ENCODE measurements around the gene FES.
"Not testable (repeated sequence)": the region's sequence is repeated elsewhere in the genome, so short reads cannot be mapped to it uniquely, and the experiment has no call there.

Gene FES

DNA sequence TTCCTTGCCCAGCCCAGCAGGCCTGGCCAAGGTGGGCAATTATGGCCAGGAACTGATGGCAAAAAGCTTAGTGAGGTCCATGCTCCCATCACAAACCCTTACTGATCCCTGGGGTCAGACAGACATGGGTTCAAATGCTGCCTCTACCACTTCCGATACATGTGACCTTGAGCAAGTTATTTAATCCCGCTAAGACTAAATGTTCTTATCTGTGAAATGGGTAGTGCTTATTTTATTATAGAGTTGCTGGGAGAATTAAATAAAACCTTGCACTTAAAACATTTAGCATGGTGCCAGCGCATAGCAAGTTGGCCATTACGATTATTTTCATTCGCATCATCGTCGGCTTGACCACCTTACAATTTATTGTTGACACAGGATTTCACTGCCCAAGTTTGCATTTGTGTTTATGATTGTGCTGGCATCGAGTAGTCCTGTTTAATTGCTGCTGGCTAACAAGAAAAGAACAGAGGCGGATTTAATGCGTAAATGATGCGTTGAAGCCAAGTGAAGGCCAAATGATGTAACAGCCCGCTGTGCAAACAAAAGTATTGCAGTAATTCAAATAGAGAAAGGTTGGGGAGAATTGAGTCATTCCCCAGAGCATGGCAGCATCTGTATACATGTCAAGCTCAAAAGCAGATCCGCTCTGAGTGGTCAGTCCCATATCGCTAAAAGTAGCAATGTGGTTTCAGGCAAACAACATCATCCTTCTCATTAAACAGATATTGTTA, 23.2 kb upstream of the FES start:
- DNase-seq (ENCODE audit: low read depth, low spot score), result no peak

DNA sequence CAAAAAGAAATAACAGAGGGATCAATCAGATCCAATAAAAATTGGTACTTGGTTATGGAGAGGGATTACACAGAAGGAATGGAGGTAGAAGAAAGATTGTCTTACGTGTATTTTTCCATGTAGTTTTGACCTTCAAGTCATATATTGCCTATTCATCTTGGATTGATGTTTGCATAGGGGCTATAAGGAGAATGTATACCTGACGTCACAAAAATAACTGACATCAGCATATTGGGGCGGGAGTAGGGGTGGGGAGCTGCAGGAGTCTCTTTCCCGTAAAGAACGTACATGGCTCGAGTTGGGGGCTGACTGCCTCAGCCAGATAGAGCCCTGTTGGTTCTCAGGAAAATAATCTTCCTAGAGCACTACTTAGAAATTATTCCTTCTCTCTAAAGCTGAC, 21.8 kb upstream of the FES start:
- DNase-seq (ENCODE audit: low read depth, low spot score), result no peak

DNA sequence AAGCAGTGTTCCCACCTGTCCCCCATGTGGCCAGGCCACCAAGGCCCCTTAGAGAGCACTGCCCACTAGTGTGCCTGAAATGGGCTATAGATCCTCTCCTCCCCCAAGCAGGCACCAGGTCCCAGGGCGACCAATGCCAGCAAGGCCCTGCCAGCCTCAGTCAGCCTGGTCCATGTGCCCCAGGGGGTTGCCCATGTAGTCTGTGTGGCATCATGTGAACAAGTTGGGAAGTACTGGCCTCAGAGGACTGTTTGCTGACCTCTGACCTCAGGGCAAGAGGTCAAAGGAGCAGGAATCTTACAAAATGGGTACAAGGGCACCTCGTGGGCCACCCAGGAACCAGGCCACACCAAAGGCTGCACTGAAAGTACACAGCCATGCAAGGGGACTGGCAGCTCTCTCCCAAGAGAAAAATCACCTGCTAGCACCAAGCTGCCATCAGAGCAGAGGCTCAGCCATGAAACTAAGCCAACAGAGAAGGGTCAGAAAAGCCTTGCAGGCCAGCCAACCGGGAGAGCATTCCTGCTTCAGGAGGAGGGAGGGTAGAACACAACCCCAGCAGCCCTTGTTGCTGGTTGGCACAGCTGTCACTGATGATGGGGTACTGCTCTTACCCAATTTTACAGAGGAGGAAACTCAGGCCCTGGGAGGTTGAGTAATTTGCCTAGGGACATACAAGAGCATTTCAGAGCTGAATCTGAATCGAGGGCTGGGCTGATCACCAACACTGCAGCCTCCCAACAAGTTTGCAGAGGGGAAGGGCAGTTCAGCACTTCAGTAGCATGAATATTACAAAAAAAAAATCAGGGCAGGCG, 21.1 kb upstream of the FES start:
- DNase-seq (ENCODE audit: low read depth, low spot score), result no peak

DNA sequence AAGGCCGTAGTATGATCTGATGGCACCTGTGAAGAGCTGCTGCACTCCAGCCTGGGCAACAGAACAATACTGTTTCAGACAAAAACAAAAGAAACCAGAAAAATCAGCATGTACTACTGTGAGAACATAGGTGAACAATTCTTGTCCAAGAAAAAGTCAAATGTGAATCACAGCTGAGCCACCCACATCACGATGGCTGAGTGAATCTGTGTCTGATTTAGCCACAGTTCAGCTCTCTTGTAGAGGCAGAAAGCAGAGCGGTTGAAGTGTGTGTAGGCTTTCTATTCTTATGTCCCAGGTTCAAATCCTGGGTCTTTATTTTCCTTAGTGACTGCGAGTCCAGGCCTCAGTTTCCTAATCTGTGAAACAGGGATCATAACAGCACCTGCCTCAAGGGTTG, 20.3 kb upstream of the FES start:
- DNase-seq (ENCODE audit: low read depth, low spot score), result no peak

DNA sequence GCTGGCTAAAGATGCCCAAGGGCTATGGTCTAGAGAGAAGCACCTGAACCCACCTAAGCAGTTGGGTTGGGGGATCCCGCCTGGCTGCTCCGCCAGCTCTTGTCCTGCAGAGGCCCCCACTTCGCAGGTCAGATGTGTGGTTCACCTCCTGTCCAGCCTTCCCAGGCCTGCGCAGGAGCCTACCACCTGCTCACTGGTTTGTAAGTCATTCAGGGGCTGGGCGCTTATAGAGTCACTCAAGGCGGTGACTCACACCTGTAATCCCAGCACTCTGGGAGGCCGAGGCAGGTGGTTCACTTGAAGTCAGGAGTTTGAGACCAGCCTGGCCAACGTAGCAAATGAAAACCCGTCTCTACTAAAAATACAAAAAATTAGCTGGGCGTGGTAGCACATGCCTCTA, 19.8 kb upstream of the FES start:
- no peak for DNase-seq (ENCODE audit: low read depth, low spot score)

DNA sequence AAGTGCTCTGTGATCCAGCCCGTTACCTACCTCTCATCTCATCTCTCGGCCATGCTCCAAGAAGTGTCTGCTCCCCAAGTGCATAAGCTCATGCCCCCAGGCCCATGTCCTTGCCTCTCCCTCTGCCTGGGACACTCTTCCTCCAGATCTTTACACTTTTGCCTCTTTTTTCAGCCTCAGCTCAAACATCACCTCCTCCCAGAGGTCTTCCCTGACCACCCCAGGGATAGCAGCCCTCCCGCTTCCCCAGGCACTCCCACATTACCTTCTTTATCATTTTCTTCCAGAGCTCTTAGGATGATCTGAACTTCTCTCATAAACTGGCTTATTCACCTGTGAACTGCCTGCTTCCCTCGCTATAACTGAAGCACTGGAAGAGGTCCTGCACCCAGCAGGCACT, 18.6 kb upstream of the FES start:
- no peak for DNase-seq (ENCODE audit: low read depth, low spot score)

DNA sequence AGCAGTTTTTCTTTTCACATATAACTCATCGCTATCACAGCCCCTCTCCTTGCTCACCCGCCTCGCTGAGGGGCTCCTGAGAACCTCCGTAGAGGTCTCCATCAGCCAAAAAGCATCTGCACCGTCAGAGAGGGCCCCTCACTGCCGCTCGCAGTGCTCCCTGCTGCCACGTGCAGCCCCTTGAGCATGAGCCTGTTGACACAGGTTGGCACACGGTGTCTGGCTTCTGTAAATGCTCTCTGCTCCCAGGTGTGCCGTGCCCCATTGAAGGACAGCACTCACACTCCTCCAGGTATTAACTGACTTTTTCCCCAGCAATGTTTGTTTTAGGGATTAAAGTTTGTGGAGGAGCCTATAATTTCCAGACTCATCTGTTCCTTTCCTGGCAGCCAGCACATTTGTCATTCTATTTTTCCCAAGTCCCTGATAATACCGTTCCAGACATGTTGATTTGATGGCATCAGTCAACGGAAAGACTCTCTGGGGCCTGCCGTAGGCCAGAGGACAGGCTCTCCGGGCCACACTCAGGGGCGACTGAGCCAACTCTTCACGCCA, 18.1 kb upstream of the FES start:
- no peak for DNase-seq (ENCODE audit: low read depth, low spot score)

DNA sequence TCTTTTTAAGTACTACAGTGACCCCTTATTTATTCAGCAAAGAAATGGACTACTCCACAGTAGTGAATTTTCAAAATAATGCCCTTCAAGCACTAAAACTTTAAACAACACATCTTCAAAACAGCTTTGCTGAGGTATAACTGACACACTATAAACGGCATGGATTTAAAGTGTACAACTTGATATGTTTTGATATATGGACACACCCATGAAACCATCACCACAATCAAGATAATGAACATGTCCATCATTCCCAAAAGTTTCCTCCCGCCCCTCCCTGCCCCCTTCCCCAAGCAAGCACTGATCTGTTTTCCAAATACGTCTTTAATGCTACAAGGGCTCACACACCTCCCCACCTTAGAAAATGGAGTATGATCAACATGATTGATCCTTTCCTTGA, 17.5 kb upstream of the FES start:
- no peak for DNase-seq (ENCODE audit: low read depth, low spot score)

DNA sequence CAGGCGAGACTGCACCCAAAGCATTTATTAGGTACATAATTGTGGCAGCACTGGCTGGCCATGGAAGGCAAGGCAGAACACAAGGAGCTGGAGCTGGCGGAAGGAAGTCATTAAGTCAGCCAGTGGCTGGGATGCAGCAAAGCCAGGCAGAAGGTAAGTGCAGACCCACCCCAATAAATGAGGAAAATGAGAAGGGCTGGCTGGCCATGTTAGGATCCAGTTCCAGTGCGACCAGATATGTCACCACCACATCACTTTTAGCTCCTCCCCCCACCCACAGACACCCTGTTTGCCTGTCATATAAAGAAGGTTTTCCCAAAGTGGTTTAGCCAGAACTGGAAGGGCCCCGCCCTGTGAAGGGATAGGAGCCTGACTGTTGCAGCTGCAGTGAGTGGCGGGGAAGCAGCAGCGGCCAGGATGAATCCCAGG, 16.0 kb upstream of the FES start, which contains the start of gene FURIN:
FURIN (plus strand) TSS at position 328 of the 429 bp plus-strand sequence. CDS start 7,153 bp downstream, outside the sequence.
- no peak for DNase-seq (ENCODE audit: low read depth, low spot score)

DNA sequence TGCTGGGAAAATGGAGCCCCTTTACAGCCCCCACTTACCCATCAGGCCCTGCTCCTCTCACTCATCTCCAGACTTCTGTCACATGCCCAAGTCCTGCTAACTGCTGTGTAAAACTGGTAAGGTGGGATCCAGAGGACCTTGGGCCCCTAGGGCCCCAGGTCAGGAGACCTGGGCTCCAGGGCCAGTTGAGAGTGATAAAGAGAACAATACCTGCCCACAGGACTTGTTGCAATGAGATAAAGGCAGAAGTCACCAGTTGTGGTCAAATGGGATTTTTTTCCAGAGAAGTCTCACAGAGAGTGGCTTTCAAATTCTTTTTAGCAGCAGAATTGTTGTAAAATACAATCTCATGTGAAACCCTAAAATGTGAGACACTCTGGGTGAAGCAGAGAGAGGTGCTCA, 15.2 kb upstream of the FES start:
- DNase-seq (ENCODE audit: low read depth, low spot score), result no peak

DNA sequence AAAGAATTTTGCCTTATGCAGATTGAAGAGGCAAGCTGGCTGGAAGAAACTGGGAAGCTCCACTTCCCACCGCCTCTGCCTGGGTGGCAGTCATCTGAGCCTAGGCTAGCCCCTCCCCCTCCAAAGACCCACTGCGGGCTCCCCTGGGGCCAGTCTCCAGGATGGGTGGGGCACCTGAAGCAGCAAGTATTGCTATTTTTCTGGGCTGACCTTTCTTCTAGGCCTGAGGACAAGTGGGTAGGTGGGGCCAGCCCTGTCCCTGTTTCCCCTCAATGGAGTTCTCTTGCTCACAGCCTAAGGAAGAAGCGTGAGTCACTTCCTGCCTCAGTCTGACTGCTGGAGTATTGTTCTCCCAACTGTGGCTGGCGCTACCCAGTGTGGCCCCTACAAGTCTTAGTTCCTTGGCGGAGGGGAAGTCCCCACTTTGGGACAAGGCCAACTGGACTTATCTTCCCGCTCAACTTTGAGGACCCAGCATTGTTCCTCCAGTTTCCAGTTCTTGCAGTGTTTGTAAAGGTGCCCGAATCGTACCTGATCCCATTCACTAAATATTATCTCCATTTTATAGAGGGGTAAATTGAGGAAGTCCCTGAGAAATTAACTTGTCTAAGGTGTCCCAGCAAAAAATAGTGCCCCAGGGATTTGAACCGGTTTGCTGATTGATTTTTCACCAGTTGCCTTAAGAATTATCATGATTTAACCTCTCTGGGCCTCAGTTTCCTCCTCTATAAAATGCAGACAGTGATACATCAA, 14.5 kb upstream of the FES start:
- peak; percentile 50 for DNase-seq (ENCODE audit: low read depth, low spot score)

DNA sequence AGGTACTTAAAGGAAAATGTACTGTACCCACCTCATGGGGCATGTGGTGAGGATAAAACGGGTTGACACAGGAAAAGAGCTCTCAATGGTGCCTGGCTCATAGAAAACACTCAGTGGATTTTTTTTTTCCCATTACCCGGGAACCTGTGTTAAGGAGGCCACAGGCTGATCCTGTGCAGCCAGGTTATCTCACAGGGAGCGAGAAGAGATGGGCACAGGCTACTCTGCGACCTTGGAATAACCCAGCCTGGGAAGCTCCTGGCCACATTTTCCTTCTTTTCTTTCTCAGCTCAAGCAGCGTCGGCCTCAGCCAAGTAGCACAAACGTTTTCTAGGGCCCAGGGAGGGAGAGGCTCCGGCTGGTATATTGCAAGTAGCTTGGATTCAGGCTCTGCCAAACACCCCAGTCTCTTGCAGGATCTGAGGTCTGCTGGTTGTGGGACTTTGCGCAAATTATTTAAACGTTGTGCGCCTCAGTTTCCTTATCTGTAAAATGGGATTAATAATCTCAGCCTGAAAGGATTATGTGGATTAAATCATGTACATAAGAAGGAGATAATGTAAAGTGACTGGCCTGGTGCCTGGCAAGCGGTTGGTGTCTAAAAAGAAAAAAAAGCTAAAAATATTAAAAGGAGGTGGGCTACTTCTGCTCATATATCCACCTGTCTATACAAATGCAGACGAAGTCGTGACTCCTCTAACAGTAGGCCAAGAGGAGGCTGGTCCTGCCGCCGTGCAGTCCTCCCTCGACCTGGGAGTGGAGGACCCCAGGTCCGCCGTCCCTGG, 13.8 kb upstream of the FES start:
- no peak for DNase-seq (ENCODE audit: low read depth, low spot score)

DNA sequence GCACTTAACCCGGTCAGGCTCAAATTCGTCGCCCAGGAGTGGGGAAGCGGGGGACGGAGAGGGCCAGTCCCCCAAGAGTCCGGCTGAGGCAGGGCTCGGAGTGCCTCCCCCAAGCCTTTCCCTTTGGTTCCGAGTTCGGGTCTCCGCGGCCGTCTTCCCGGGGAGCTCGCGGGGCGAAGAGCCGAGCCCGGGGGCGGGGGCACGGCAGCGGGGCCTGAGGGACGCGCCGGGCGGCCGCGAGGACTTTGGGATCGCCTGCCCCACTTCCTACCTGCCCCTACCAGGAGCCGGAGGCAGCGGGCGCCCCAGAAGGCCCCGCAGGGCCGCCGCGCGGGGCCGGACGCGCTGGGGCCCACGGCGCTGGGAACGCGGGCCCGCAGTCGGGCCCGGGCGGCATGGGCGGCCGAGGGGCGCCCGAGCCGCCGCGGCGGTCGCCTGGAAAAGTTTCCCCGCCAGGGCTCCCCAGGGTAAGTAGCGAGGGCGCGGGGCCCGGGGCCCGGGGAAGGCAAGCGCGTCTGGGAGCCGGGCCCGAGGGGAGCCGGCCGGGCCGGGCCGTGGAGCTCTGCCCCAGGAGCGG, 13.1 kb upstream of the FES start:
- DNase-seq (ENCODE audit: low read depth, low spot score), result no peak

DNA sequence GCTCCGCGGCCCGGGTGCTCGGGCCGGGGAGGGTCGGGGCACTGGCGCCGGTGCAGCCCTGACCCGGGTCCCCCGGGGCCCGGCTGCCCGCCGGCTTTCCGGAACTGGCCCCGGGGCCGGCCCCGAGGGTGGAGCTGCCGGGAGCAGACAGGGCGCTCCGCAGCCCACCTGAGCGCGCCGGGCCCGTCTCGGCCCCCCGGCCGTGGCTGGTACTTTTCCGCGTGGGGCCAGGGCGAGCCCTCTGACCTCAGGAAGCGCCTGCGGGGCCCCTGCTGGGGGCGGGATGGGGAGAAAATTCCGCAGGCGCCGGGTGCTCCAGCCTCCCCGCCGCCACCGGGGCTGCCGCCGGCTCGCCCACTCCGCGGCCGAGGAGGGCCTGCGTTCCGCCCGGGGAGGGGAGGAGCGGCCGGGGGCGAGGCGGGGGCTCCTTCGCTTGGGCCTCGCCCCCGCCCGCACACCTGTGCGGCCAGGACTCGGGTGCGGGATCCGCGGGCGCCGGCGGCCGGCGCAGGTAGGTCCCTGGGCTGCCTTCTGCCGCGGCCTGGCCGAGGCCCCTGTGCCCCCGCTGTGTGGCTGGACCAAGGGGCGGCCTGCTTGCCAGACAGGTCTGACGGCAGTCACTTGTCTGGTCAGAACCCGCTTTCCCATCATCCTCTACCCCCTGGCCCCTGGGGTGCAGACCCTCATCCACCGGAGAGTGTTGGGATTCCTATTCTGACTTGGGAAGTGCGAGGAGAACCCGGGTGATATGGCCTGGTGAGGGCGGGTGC, 12.4 kb upstream of the FES start:
- no peak for DNase-seq (ENCODE audit: low read depth, low spot score)

DNA sequence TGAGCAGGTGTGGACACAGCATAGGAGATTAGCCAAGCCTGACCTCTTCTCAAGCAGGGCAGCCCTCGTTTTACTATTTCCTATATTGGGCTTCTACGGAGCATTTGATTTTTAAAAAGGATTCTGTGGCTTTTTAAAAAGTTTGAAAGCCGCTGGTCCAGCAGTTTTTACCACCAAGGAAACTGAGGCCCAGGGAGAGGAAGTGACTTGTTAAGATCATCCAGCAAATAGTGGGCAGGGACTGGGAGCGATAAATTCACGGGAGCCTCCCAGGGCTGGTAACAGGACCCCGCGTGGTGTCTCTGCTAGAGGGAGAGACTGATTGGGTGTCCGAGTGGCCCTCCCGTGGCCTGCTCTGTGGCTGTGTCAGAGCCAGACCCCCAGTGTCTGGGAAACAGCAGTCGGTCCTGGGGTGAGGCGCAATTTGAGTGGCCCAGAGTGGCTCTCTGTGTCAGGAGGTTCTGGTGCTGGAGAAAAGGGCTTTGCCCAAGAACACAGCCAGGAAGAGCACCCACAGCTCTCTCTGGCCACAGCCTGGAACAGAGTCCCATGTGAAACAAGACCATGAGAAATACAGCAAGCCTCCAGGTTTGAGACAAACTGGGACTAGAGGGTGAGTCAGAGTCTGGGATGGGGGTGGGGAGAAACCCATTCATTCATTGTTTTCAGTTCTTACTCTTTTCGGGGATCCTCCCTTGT, 11.7 kb upstream of the FES start:
- no peak for DNase-seq (ENCODE audit: low read depth, low spot score)

DNA sequence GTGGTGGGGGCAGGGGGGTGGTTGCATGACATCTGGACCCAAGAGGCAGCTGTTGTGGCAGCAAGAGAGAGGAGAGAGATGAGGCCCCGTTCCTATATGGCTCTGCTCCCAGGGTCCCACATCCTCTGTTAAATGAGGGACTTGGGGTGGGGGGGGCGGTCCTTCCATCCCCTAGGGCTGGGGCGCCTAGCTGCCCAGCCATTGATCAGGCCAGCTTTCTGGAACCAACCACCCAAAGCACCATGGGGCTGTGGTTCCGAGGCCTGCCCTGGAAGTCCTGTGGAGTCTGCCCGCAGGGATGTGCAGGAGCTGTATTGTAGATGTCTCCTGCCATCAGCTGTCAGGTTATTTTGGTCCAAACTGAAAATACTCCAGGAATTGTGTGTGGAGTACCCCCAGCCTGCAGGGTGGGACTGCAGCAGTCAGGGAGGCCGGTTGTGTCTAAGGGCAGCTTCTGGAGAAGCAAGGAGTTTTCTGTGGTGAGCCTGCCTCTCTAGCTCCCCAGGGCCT, 10.8 kb upstream of the FES start:
- no peak for DNase-seq (ENCODE audit: low read depth, low spot score)

DNA sequence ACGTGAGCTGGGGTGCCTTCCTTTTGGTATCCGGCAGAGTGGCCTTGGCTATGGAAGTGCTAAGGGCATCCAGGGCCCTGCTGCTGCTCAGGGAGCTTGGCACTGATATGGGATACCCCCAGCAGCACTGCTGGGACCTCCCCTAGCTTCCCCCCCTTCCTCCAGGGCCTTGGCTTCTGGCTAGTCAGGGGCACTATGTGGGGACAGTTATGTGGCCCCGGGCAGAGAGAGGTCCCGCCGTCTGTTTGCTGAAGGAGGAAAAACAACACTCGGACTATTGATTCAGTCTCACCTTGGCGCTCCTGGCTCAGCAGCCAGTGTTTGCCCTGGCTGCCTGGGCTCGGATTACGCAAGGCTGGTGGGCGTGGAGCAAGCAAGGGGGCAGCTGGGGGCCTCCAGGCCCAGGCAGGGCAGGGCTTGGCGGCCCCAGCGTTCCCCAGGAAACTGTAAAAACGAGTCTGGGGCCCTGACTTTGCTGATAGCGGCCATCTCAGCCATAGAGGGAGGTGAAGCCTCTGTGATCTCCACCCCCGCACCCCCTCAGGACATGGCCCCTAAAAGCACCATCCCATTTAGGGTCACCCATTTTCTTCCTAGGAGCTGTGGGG, 10.2 kb upstream of the FES start:
- DNase-seq (ENCODE audit: low read depth, low spot score), result no peak

DNA sequence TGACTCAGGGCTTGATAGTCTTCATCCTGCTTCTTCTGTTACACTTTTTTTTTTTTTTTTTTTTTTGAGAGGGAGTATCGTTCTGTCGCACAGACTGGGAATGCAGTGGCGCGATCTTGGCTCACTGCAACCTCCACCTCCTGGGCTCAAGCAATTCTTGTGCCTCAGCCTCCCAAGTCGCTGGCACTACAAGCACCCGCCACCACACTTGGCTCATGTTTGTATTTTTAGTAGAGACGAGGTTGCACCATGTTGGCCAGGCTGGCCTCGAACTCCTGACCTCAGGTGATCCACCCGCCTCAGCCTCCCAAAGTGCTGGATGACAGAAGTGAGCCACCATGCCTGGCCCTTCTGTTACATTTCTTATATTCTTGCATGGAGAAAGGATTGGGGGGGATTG, 9.3 kb upstream of the FES start:
- DNase-seq (ENCODE audit: low read depth, low spot score), result not testable (repeated sequence)

DNA sequence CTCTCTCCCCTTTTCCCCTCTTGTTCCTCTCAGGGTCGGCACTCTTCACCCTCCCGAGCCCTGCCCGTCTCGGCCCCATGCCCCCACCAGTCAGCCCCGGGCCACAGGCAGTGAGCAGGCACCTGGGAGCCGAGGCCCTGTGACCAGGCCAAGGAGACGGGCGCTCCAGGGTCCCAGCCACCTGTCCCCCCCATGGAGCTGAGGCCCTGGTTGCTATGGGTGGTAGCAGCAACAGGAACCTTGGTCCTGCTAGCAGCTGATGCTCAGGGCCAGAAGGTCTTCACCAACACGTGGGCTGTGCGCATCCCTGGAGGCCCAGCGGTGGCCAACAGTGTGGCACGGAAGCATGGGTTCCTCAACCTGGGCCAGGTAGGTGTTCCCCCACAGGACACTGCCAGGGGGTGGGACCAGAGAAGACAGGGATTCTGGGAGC, 8.7 kb upstream of the FES start:
- DNase-seq (ENCODE audit: low read depth, low spot score), result no peak

Data from smooth muscle cell of the brain vasculature (primary cell).